Measurements from ENCODE around the gene NID1.

NID1 gene

DNA sequence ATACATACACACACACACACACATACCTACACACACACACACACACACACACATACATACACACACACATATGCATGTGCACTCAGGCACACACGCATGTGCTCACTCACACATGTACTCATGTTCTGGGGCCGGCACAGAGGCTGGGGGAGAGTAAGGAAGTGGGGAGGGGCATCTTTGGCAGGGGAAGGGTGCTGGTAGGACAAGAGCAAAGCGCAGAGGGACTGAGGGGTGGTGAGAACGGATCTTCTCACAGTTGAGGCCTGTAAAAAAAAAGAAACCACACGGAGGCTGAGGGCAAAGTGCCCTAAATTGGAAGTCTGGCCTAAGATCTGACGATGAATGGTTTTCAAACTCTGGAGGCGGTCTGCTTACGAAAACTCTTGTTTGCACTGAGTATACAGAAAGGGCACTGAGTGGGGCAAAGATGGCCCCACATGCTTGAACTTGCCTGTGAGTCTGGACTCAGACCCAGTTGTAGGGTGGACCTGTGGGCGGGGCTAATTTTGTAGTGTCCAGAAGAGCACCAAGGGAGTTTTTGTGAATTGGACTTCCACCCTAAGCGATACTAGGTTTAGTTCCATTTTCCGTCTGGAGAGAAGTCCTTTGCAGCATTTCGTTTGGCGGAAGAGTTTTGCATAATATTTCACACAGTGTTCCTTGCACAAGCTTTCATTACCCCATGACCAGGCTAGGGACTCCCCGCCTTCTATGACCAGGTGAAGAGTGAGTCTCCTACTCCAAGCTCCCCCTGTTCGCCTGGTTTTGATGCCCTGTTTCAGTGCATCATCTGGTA, 118.9 kb downstream of the NID1 start:
- no peak for DNase-seq (ENCODE audit: low read depth)
- no peak overlapping the region for H3K4me3 ChIP-seq (ENCODE audit: low read depth, low read length)
- TF ChIP-seq, protein P1, sequence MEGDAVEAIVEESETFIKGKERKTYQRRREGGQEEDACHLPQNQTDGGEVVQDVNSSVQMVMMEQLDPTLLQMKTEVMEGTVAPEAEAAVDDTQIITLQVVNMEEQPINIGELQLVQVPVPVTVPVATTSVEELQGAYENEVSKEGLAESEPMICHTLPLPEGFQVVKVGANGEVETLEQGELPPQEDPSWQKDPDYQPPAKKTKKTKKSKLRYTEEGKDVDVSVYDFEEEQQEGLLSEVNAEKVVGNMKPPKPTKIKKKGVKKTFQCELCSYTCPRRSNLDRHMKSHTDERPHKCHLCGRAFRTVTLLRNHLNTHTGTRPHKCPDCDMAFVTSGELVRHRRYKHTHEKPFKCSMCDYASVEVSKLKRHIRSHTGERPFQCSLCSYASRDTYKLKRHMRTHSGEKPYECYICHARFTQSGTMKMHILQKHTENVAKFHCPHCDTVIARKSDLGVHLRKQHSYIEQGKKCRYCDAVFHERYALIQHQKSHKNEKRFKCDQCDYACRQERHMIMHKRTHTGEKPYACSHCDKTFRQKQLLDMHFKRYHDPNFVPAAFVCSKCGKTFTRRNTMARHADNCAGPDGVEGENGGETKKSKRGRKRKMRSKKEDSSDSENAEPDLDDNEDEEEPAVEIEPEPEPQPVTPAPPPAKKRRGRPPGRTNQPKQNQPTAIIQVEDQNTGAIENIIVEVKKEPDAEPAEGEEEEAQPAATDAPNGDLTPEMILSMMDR (IDR thresholded peaks at IDR 0.05; ENCODE audit: low read depth, low read length, missing control alignments) = no peak
- in situ Hi-C loops (cut with HindIII; ENCODE audit: low sequenced_read_pairs) = no loop called here

DNA sequence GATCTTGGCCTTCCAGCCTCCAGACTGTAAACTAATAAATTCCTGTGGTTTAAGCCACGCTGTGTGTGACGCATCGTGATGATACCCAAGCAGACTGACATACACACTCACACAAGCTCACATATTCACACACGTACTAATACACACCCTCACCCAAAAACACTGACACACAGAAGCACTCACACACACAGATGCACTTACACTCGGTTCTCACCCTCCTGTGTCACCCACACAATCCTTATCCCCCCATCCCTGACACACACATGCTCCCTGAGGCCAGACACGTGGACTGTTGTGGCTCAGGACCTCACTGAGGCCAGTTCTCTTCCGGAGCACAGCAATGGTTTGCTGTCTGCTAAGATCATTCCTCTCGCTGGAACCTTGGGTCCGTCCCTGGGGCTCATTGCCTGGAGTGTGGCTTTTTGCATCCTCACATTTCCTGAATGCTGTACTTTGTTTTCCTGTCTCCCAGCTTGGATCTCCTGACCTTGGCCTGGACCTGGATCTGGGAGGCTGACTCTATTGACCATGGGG, 121.2 kb downstream of the NID1 start:
- TF ChIP-seq, protein P1 (IDR thresholded peaks at IDR 0.05; ENCODE audit: low read depth, low read length, missing control alignments) = no peak
- peak; percentile 87 for DNase-seq (ENCODE audit: low read depth)
- H3K4me3 ChIP-seq (ENCODE audit: low read depth, low read length) = no peak overlapping the region
- in situ Hi-C loops (cut with HindIII; ENCODE audit: low sequenced_read_pairs) = no loop called here

DNA sequence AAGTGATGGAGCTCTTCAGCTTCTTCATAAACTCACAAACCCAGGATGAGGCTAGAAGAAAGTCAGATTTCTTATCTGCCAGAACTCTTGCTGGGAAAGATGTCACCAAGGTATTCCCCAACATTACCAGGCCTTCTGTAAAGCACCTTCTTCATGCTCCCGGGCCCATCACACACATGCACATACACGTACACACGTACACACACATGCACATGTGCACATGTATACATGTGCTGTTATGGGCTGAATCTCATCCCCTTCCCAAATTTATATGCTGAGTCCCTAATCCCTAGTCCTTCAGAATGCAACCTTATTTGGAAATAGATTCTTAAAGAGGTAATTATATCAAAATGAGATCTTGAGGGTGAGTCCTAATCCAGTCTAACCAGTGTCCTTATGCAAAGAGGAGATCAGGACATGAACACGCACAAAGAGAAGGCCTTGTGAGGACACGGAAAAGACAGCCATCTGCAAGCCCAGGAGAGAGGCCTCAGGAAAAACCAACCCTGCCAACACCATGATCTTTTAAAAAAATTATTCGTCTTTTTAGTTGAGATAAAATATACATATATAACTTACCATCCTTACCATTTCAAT, 121.8 kb downstream of the NID1 start:
- TF ChIP-seq, protein P1 (IDR thresholded peaks at IDR 0.05; ENCODE audit: low read depth, low read length, missing control alignments) = no peak
- in situ Hi-C loops (cut with HindIII; ENCODE audit: low sequenced_read_pairs) = no loop called here
- no peak overlapping the region for H3K4me3 ChIP-seq (ENCODE audit: low read depth, low read length)

DNA sequence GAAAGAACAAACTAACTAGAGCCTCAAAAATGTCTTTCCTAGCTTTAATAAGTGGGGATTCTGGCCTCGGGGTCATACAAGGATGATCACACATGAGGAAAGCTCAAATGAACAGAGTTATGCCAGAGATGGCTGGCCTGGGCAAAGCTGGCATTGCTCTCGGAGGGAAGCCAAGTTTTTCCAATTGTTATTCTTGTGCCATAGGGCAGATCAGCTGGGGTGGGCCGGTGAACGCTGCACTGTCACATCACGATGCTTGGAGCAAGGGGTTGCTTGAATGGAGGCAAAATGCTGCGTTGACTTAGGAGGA, 122.3 kb downstream of the NID1 start:
- in situ Hi-C loops (cut with HindIII; ENCODE audit: low sequenced_read_pairs) = no loop called here
- H3K4me3 ChIP-seq (ENCODE audit: low read depth, low read length) = no peak overlapping the region
- TF ChIP-seq, protein P1 (IDR thresholded peaks at IDR 0.05; ENCODE audit: low read depth, low read length, missing control alignments) = no peak
- no peak for DNase-seq (ENCODE audit: low read depth)

More for the DNA sequence above, 121.8 kb downstream of the NID1 start:
- no peak for DNase-seq (ENCODE audit: low read depth)

DNA sequence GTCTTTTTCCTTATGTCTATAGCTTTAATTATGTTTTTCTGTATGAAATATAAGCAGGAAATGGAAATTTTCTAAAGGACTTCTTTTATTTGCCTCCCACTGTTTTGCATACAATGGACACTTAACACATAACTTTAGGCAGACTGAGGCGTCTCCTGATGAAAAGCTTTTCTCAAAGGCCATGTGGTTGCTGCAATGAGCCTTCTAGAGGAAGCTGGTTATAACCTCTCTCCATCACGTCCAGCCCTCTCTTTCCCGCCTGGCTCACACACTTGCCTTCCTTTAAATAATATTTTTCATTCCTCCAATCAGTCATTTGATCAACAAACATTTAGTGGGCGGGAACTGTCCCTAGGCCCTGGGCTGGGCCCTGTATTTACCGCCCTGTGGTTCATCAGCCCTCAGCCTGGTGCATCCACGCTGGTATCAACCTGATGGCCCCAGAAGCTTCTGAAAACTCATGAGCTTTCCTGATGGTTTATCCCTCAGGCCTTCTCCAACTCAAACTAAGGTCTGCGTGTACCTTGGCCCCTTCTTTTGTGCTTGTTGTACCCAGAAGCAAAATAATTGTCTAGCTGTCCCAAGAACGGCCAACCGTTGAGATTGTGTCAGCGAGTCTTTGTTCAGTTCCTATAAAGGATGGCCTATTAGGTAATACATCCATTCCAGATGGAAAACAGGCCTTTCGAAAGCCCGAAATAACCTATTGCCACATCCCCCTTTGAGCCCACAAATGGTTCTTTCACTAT, 122.8 kb downstream of the NID1 start:
- in situ Hi-C loops (cut with HindIII; ENCODE audit: low sequenced_read_pairs) = no loop called here
- no peak for DNase-seq (ENCODE audit: low read depth)
- no peak overlapping the region for H3K4me3 ChIP-seq (ENCODE audit: low read depth, low read length)
- TF ChIP-seq, protein P1 (IDR thresholded peaks at IDR 0.05; ENCODE audit: low read depth, low read length, missing control alignments) = no peak

DNA sequence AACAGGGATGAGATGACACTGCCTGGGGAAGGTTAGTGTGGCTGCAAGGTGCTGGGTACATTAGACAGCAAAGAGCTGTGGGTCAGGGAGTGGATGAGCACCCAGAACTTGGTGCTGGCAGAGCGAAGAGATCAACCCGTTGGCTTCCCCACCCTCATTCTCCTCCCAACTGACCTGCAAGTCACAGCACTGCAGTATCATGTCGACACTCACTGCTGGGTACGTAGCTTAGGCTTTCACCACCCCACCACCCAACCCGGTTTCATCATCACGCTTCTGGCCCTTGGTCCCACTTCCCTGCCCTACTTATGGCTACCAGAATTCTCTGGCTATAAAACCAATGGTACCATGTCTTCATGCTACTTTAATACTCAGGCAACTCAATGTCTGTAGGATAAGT, 124.6 kb downstream of the NID1 start:
- no peak overlapping the region for H3K4me3 ChIP-seq (ENCODE audit: low read depth, low read length)
- in situ Hi-C loops (cut with HindIII; ENCODE audit: low sequenced_read_pairs) = no loop called here
- DNase-seq (ENCODE audit: low read depth) = no peak
- TF ChIP-seq, protein P1 (IDR thresholded peaks at IDR 0.05; ENCODE audit: low read depth, low read length, missing control alignments) = no peak
